Loucy (cell line): ENCODE results near the gene COPS6.

Source experiments
- EZH2phosphoT487 ChIP-seq: fragments of 200-600 bp; IDR thresholded peaks from 2 replicates; pipeline ENCODE4 v1.6.1; 2018; ENCODE audit warnings: antibody characterized with exemption, mild to moderate bottlenecking, moderate library complexity, borderline replicate concordance
- TF ChIP-seq, protein P1 (sequence below): fragments of 200-600 bp; sonication (generic); conservative IDR thresholded peaks from 2 replicates; pipeline ENCODE4 v1.5.1; 2014; ENCODE audit warnings: mild to moderate bottlenecking, antibody characterized with exemption, low read length

DNA sequence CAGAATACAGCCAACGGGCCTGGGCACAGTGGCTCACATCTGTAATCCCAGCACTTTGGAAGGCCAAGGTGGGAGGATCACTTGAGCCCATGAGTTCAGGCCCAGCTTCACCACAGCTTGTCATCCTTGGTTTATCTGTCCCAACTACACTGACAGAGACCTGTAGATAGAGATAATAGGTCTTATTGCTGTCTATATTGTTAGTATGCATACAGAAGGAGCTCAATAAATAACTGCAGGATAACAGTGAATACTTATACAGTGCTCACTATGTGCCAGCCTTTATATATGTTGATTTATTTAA is 31.9 kb downstream of the COPS6 start:
- TF ChIP-seq, protein P1, sequence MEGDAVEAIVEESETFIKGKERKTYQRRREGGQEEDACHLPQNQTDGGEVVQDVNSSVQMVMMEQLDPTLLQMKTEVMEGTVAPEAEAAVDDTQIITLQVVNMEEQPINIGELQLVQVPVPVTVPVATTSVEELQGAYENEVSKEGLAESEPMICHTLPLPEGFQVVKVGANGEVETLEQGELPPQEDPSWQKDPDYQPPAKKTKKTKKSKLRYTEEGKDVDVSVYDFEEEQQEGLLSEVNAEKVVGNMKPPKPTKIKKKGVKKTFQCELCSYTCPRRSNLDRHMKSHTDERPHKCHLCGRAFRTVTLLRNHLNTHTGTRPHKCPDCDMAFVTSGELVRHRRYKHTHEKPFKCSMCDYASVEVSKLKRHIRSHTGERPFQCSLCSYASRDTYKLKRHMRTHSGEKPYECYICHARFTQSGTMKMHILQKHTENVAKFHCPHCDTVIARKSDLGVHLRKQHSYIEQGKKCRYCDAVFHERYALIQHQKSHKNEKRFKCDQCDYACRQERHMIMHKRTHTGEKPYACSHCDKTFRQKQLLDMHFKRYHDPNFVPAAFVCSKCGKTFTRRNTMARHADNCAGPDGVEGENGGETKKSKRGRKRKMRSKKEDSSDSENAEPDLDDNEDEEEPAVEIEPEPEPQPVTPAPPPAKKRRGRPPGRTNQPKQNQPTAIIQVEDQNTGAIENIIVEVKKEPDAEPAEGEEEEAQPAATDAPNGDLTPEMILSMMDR = no peak
- no peak for TF ChIP-seq EZH2phosphoT487
